Activated T-helper 9 cell treated with anti-CD3 and anti-CD28 coated beads, Interleukin-2, amount 50 U/mL, for 16 hours (primary cell): ENCODE results near the gene EGFR.

Source experiments
- DNase-seq: peaks from one replicate; pipeline ENCODE4 v3.0.0-alpha.2; 2020; ENCODE audit warnings: low read depth

EGFR gene

DNA sequence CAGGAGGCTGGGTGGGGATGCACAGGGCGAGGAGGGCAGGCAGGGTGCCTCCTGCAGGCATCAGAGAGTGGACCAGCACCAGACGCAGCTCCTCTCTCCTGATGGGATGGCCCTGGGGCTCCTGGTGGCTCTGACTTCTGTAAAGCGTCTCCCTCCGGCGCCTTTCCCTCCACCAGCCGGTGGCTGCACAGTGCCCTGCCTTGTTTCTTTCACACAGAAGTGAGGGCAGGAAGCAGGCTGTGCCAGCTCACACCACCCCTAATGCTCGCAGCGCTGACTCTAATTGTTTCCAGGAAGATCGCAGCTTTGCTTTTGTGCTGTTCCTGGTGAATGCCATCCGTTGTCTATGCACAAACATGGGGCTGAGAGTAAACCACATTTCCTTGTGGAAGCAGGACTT is 194.0 kb downstream of the EGFR start:
- DNase-seq, result no peak

GRCh38 chr7:55214707-55215106 is 195.9 kb downstream of the EGFR start:
- no peak for DNase-seq

- no peak for DNase-seq
Observed at GRCh38 chr7:55223023-55223422, 204.2 kb downstream of the EGFR start.

DNA sequence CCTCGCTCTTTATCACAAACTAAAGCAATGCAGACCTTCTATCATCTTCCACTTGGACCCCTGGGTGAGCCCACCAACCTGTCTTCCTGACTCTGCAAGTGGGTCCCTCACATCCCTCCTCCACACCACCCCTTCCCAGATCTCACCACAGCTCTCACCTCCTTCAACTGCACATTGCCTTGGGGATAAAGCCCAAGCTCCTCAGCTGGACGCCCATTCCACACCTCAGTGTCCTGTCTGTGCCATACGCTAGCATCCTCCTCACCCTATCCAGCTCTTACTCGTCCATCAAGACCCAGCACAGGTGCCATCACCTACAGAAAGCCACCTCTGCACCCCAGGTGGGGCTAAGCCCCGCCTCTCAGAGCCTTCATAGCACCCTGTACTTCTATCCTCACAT is 205.3 kb downstream of the EGFR start:
- no peak for DNase-seq

DNA sequence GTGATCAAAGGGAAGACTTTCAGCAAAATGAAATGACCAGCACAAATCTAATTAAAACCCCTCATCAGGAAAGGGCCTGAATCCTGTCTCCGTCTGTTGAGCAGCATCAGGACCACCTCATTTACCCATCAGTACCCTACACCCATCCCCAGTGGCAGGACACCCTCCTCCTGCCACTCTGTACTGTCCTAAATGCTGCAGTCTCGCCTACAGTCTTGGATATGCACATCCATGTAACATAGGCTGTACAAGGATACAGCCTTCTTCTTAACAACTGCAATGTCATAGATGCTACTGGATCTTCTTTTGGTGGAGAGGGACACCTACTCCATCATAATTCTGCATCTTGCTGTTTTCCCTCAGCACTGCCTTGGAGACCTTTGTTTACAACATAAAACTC is 206.0 kb downstream of the EGFR start:
- DNase-seq, result no peak

DNA sequence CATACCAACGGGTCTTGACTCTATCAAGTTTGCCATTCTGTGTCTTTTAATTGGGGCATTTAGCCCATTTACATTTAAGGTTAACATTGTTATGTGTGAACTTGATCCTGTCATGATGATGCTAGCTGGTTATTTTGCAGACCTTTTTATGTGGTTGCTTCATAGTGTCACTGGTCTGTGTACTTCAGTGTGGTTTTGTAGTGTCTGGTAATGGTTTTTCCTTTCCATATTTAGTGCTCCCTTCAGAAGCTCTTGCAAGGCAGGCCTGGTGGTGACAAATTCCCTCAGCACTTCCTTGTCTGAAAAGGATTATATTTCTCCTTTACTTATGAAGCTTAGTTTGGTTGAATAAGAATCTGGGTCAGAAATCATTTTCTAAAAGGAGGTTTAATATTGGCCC is 211.2 kb downstream of the EGFR start:
- DNase-seq, result no peak

GRCh38 chr7:55231736-55232280 is 213.0 kb downstream of the EGFR start:
- no peak for DNase-seq

- DNase-seq, result no peak
Observed at GRCh38 chr7:55233001-55233400, 214.2 kb downstream of the EGFR start.

- DNase-seq, result no peak
Observed at GRCh38 chr7:55234408-55234807, 215.6 kb downstream of the EGFR start.

DNA sequence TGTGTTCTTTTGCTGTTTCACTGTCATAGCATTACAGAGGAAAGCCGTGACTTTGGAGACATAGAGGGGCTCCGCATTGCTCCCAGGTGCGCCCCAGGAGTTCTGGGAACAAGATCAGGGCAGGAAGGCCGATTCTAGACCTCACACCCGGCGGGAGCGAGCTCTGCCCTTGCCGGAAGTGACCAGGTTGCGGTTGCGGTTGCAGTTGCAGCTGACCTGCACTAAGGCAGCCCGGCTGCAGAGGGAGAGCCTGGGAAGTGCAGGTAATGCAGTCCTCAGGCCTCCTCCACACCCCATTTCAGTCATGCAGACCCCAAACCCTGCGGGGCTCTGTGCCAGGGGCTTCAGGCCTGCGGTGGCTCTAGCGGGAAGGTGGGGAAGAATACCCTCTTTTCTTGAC is 216.3 kb downstream of the EGFR start:
- DNase-seq, result no peak

DNA sequence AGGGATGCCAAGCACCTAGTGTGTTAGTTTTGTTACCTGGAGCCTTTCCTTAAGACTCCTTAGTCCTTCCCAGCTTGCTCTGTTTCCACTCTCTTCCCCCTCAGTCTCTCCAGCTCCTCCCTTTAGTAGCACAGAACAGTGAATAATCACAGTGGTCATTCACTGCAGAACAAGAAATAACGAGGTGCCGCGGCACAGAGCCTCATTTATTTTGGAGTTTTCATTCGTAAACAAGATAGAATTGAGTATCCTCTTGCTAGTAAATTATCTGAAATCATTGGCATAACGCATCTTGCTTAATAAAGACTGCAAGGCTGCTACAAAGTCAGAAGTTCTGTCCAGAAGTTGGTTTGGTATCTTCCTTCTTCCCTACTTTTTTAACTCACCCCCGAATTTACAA is 217.0 kb downstream of the EGFR start:
- DNase-seq, result no peak

DNA sequence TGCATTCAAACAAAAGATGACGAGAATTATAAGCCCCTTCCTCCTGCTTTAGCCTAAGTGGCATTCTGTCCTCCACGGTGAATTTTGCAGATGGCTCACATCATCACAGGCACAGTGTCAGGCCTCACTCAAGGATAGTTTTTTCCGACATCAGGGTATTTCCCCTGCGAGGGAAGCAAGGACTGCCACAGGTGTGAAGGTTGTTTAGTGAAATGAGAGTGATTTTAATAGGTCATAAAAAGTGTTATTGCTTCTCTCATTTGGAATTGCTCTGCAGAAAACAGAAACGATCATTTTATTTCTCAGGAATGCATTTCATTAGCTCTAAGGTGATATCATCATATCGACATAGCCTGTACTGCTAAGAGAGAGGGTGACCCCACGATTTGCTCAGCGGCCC is 217.7 kb downstream of the EGFR start:
- no peak for DNase-seq

GRCh38 chr7:55237156-55237893 is 218.5 kb downstream of the EGFR start:
- no peak for DNase-seq

- DNase-seq, result no peak
Observed at GRCh38 chr7:55239406-55239805, 220.6 kb downstream of the EGFR start.

DNA sequence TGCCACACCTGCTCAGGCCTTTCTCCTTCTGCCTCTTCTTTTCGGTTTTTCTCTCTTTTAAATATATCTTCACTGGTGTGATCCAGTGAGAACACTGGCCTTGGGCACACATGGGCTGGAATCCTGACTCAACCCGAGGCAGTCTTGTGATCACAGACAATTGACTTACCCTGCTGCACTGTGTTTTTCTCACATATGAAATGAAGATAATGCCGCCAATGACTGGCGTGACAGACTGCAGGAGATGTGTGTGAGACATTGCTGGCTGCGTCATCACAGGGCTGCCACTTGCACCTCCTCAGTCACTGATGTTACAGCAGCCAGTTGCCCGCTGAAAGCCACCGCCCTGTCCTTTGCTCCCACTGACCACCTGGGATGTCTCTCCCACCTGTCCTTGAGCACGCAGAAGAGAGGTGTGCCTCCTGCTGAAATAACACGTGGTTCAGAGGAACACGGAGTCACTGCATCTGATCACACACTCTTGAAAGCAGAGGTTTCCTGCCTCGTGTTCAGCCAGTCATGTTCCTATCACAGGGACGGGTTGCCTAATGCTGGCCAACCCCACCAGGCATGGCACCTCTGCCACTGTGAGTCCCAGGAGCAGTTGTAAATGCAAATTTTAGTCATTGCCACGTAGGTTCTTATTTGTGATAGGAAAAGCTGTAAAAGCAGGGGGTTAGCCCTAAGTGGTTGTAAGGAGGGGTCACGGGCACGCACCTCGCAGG is 221.8 kb downstream of the EGFR start:
- no peak for DNase-seq

DNA sequence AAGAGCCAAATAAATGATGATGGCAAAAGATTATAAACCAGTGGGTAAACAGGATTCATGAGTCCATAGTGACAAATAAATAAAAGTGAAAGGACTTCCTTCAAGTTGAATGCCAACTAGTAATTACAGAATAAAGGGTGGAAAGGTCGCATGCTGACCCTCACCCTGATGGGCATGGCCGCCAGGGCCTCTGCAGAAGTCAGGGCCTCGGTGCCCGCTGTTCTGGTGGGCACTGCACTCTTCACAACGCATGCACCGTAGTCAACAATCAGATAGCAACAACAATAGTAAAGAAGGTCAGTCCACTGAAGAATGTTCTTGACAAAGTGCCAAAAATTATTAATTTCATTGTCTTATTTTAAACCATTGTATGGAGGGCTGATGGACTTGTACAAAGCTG is 223.1 kb downstream of the EGFR start:
- no peak for DNase-seq

- no peak for DNase-seq
Observed at GRCh38 chr7:55242613-55243012, 223.8 kb downstream of the EGFR start.

GRCh38 chr7:55244006-55244745 is 225.4 kb downstream of the EGFR start:
- no peak for DNase-seq

- no peak for DNase-seq
Observed at GRCh38 chr7:55245271-55245723, 226.5 kb downstream of the EGFR start.

DNA sequence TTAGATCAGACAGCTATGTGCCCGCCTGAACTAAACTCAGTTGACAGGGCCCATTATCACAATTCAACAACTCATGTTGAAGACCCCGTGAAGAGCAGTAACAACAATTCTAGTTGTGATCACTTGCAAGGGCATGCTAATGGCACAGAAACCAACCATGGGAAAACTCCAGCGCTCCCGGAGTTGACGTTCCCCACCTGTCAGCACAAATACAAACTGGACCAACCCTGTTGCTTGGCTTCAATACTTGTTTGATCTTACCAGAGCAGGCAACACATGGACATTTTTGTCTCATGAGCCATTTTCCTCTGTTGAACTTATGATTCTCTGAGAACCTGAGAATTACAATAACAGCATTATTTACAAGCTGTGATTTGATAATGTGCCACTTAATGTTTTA is 227.4 kb downstream of the EGFR start:
- no peak for DNase-seq

- no peak for DNase-seq
Observed at GRCh38 chr7:55247428-55247827, 228.6 kb downstream of the EGFR start.

GRCh38 chr7:55248526-55248925 is 229.7 kb downstream of the EGFR start:
- no peak for DNase-seq

GRCh38 chr7:55249332-55249731 is 230.5 kb downstream of the EGFR start:
- no peak for DNase-seq
